GM19043 (cell line): ENCODE data around the gene SSX5.
"Not testable (repeated sequence)": the region's sequence is repeated elsewhere in the genome, so short reads cannot be mapped to it uniquely, and the experiment has no call there.

Experiments
- ATAC-seq: cut with Tn5 transposase; IDR thresholded peaks from one replicate; pipeline ENCODE4 v1.9.1; 2021; ENCODE audit warnings: low read depth; ENCODE audit not compliant: unreplicated experiment

Gene SSX5

GRCh38 chrX:48196745-48197201 is at the start of gene SSX5:
Gene SSX5, minus strand, starts transcription at chrX:48196795. Its CDS starts 1,437 bp downstream, at chrX:48195358.
- ATAC-seq = no peak

- ATAC-seq = not testable (repeated sequence)
Measured at GRCh38 chrX:48224196-48224595, 27.6 kb upstream of the SSX5 start.

- ATAC-seq = not testable (repeated sequence)
Measured at GRCh38 chrX:48214341-48214740, 17.7 kb upstream of the SSX5 start.

- not testable (repeated sequence) for ATAC-seq
Measured at GRCh38 chrX:48190024-48190423, 6.6 kb downstream of the SSX5 start.

DNA sequence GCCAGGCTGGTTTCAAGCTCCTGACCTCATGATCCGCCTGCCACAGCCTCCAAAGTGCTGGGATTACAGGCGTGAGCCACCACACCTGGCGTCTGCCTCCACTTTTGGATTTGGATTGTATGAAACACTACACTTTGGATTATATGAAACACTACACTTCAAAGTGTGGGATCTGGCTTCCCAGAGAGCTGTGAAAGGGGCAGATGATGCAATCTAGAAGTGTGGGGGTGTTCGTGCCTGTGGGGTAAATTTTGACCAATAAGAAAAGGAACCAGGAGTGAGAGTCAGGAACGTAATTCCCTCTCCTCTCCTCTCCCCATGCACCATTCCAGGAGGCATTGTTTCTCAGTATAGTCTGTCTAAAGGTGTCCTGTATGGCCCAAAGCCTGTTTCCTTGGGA is 14.7 kb downstream of the SSX5 start:
- ATAC-seq = not testable (repeated sequence)

GRCh38 chrX:48180811-48181210 is 15.8 kb downstream of the SSX5 start:
- ATAC-seq = no peak

GRCh38 chrX:48179691-48180090 is 16.9 kb downstream of the SSX5 start:
- ATAC-seq = no peak

DNA sequence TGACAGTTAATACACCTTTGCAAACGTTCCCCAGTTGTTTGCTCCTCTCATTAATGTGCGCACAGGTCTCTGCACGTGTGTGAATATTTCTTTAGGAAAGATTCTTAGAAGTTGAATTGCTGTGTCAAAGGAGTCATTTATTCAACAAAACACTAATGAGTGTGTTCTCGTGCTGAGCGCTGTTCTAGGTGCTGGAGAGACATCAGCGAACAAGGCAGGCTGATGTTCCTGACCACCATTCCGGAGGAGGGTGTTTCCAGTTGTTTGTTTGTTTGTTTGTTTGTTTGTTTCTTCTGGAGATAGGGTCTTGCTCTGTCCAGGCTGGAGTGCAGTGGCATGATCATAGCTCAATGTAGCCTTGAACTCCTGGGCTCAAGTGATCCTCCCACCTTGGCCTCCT is 30.3 kb downstream of the SSX5 start:
- not testable (repeated sequence) for ATAC-seq

DNA sequence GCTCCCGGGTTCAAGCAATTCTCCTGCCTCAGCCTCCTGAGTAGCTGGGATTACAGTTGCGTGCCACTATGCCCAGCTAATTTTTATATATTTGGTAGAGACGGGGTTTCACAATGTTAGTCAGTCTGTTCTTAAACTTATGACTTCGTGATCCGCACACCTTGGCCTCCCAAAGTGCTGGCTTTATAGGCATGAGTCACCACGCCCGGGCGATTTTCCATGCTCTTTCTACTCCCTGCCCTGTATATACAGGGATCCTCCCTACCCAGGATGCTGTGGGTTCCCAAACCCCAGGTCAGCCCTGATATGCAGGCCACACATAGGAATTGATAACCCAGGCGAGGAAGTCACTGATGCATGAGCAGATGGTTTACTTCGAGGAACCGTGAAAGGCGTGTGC is 31.4 kb downstream of the SSX5 start:
- ATAC-seq = no peak

GRCh38 chrX:48156014-48156413 is 40.6 kb downstream of the SSX5 start:
- ATAC-seq = no peak

DNA sequence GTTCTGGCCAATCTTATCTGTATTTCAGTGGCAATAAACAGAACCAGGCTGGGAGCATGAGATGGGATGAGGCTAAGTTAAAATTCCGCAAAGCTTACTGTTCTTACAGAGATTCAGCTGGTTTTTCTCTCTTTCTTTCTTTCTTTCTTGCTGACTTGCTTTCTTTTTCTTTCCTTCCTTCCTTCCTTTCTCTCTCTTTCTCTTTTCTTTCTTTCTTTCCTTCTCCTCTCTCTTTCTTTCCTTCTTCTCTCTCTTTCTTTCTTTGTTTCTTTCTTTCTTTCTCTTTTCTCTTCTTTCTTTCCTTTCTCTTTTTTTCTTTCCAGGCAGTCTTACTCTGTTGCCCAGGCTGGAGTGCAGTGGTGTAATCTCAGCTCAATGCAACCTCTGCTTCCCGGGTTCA is 41.8 kb downstream of the SSX5 start:
- ATAC-seq = no peak

DNA sequence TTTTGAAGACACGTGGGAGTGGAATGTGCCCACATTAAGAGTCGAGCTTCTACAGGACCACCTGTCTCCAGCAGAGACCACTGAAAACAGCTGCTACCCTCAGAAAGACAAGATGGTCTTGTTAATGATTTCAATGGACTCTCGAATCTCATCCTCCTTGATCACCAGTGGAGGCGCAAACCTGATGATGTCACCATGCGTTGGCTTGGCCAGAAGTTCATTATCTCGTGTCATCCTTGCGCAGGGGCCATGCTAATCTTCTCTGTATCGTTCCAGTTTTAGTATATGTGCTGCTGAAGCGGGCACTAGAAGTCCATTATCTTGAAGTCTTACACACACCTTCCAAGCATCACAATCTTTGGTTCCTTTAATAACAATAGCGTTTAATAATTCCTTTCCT is 42.8 kb downstream of the SSX5 start:
- no peak for ATAC-seq

GRCh38 chrX:48142697-48143096 is 53.9 kb downstream of the SSX5 start:
- ATAC-seq = not testable (repeated sequence)

DNA sequence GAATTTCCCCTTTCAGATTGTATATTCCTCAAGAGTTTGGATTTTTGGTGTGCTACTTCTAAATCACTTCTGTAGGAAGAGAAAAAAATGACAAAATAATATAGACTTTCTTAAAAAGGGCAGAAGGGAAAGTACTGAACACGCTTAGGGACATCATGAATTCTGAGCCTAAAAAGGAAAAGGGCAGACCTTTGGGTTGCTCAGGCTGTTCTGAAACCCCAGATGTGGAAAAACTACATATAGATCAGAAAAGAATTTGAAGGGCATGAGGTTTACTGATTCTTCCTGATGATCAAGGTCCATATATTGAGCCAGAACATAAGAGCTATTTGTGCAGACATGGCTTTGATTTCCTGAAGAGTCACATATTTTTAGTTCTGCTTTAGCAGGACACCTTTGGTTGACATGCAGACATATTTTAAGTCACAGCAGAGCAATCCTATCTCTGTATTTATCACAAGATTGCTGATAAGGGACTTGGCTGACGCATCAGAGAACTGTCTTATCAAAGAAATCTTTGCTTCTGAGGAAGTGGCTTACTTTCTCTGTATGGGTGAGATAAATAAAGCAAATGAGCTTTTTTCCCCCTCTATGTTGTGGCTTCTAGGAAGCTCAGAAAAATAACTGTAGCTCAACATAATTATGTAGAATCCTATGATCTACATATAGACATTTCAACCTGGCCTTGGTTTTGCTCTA is 54.6 kb downstream of the SSX5 start:
- ATAC-seq = not testable (repeated sequence)

DNA sequence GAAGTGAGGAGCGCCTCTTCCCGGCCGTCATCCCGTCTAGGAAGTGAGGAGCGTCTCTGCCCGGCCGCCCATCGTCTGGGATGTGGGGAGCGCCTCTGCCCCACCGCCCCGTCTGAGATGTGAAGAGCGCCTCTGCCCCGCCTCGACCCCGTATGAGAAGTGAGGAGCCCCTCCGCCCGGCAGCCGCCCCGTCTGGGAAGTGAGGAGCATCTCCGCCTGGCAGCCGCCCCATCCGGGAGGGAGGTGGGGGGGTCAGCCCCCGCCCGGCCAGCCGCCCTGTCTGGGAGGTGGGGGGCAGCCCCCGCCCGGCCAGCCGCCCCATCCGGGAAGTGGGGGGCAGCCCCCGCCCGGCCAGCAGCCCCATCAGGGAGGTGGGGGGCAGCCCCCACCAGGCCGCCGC is 57.5 kb downstream of the SSX5 start:
- ATAC-seq = not testable (repeated sequence)
